H1 (cell line): ENCODE results near the gene SSH2. TPM values are rescaled to one million over a fixed set of nuclear protein-coding genes. Genes with fewer than 3 reads are reported as not detected.

Source experiments
- ATF2 ChIP-seq: IDR thresholded peaks from 2 replicates; pipeline ENCODE4 v1.6.1; 2012; ENCODE audit warnings: low read length, inconsistent platforms
- EZH2 ChIP-seq: fragments of 200-600 bp; sonication (generic); IDR thresholded peaks from 2 replicates; pipeline ENCODE4 v1.7.1; 2012; ENCODE audit warnings: low read depth, mild to moderate bottlenecking, moderate library complexity, low read length, inconsistent platforms; ENCODE audit not compliant: severe bottlenecking
- polyA plus RNA-seq, 7 experiments: library from polyadenylated mRNA; depleted of rRNA in 3 of 7; stranded (reverse) in 5 of 7; unstranded in 2 of 7; fragments of >200 nt in 5 of 7; fragments of 200-250 nt in 2 of 7; gene quantifications; 1 replicate in 5 of 7; 2 replicates in 1 of 7; 4 replicates in 1 of 7; pipeline versions ENCODE4 v1.2.1 to v1.2.3, GENCODE V29; 2011 to 2013; ENCODE audit warnings: missing spikeins in 2 of 7, mixed read lengths in 2 of 7
- total RNA-seq: library from RNA; stranded (reverse); fragmentation: NEBNext Ultra II Directional; extraction: Animal tissue kit (Norgen Biotek cat#: 25700); gene quantifications from 2 replicates; pipeline ENCODE4 v1.2.1, GENCODE V29; 2021

Gene SSH2
- total and polyA plus RNA-seq, 2 of the 8 experiments (the other 6 are each of a cell fraction or from before 2014, with no cell fraction given): 5.2 to 15.9 TPM

DNA sequence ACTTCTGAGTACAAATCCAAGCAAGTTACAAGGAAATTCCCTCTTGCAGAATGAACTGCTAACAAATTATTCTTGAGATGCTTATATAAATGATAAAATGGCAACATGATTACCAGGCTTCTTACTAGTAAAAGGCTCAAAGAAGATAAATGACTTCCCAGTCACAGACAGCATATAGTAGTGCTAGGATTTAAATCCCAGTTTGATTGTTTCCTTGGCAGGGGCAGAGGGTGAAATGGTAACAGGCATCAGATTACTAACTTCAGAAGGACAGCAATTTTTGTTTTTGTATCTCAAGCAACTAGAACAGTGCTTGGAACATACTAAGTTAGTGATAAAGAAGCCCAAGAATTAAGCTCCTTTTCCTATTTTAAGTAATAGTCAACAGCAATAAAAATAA lies 102.8 kb downstream of the SSH2 start (continued):
- TF ChIP-seq ATF2 (no peak), EZH2 (no peak)
